ENCODE data around the gene KLHL29. TPM values are rescaled to one million over a fixed set of nuclear protein-coding genes. Genes with fewer than 3 reads are reported as not detected.

Gene KLHL29
- total RNA-seq, 1 experiment from 2014 or later, result 2.4 TPM

- WGBS (ENCODE audit: extremely low coverage, insufficient read length, low lambda C conversion rate), result no CpG with 5 or more reads among the region's 2 CpGs
- no peak overlapping the region for H3K27ac Mint-ChIP-seq
- no peak for TF ChIP-seq CTCF (conservative IDR thresholded peaks at IDR 0.05)
Measured at GRCh38 chr2:23448906-23449305, 63.9 kb downstream of the KLHL29 start.

More at GRCh38 chr2:23448906-23449305, 63.9 kb downstream of the KLHL29 start:
- Histone ChIP-seq H3K9me3 (ENCODE audit: control insufficient read depth, low read depth, low read length) (no peaks in the 10 kb centered on the region), H2AK5ac (ENCODE audit: insufficient read length, low read length) (no peak overlapping the region), H3K79me2 (ENCODE audit: insufficient read depth, low read length) (no peaks in the 10 kb centered on the region), H4K91ac (ENCODE audit: insufficient read length, low read depth, low read length) (no peak overlapping the region), H3K9ac (ENCODE audit: extremely low read depth, insufficient read length, low read length) (no peak overlapping the region), H3K23me2 (ENCODE audit: insufficient read length, low read depth, low read length, poor library complexity, severe bottlenecking) (no peaks in the 10 kb centered on the region), H4K5ac (ENCODE audit: insufficient read length, low read depth, low read length) (no peak overlapping the region), H2BK5ac (ENCODE audit: insufficient read length, low read length) (no peak overlapping the region), H4K8ac (replicated peaks; ENCODE audit: insufficient read length, low read depth, low read length) (no peak overlapping the region), H3T11ph (ENCODE audit: low read length) (no peak overlapping the region), H2BK20ac (ENCODE audit: low read depth, low read length, poor library complexity, severe bottlenecking) (no peak overlapping the region), H3K4ac (ENCODE audit: low read depth, low read length) (no peak overlapping the region), H2AFZ (ENCODE audit: low read length) (no peak overlapping the region), H3K27me3 (ENCODE audit: insufficient read depth, low read length) (no peaks in the 10 kb centered on the region), H3K23ac (ENCODE audit: insufficient read length, low read depth, low read length) (no peak overlapping the region), H3K18ac (ENCODE audit: insufficient read length, low read depth, low read length) (no peak overlapping the region), H2BK12ac (ENCODE audit: insufficient read length, low read depth, low read length) (no peak overlapping the region), H3K79me1 (ENCODE audit: insufficient read depth, low read depth, low read length, poor library complexity, severe bottlenecking) (no peaks in the 10 kb centered on the region), H4K20me1 (ENCODE audit: control insufficient read depth, insufficient read depth, insufficient read length) (no peaks in the 10 kb centered on the region), H3K14ac (ENCODE audit: insufficient read depth, low read length) (no peak overlapping the region), H3K27ac (ENCODE audit: insufficient read length, low read depth, low read length) (no peak overlapping the region), H2BK120ac (ENCODE audit: low read depth, low read length, poor library complexity, severe bottlenecking) (no peak overlapping the region), H3K56ac (ENCODE audit: insufficient read length, low read depth, low read length) (no peak overlapping the region), H3K4me1 (ENCODE audit: insufficient read depth, low read length) (no peaks in the 10 kb centered on the region; the same call in 1 of the 2 replicates), H3K4me2 (ENCODE audit: insufficient read depth, insufficient read length, low read length) (no peak overlapping the region), H2BK15ac (ENCODE audit: low read depth, low read length) (no peak overlapping the region)
- H3K4me3 Mint-ChIP-seq, result no peak overlapping the region
- H3K9me3 Mint-ChIP-seq, result no peaks in the 10 kb centered on the region
- no peaks in the 10 kb centered on the region; the same call in 1 of the 2 replicates for H3K27me3 Mint-ChIP-seq (ENCODE audit: low read depth)
- H3K4me1 Mint-ChIP-seq, result peaks cover 2 to 9% of the 10 kb centered on the region in 2 experiments; a peak in 2 of 4 replicates
- no peak for DNase-seq
- no peaks in the 10 kb centered on the region for H3K36me3 Mint-ChIP-seq (ENCODE audit: insufficient read depth in 1 of 3, low read depth in 3 of 3)
